Astrocyte (in vitro differentiated cells and primary cell): ENCODE data around the gene CLNK.

ENCODE experiments used
- EZH2 ChIP-seq: IDR thresholded peaks from 2 replicates; pipeline ENCODE4 v1.6.1; 2012; ENCODE audit warnings: mild to moderate bottlenecking, low read length, inconsistent platforms; ENCODE audit not compliant: insufficient read depth
- TF ChIP-seq, protein P1 (sequence below): IDR thresholded peaks from 2 replicates; pipeline ENCODE4 v1.5.1; 2011; ENCODE audit warnings: low read depth, mild to moderate bottlenecking, inconsistent platforms, low read length, moderate library complexity; ENCODE audit not compliant: insufficient read depth

DNA sequence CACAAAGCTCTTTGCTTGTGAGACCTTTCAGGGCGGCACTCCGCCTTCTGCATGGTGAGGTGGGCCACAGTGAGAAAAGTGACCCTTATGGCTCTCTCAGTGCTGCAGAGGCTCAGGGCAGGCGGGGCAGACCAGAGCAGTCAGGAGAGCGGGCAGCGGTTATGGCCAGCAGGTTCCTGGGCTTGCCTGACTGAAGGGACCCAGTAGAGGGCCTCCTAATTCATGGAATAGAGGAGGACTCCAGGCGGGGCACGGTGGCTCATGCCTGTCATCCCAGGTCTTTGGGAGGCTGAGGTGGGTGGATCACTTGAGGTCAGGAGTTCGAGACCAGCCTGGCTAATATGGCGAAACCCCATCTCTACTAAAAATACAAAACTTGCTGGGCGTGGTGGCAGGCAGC lies 91.4 kb downstream of the CLNK start:
- TF ChIP-seq, protein P1, sequence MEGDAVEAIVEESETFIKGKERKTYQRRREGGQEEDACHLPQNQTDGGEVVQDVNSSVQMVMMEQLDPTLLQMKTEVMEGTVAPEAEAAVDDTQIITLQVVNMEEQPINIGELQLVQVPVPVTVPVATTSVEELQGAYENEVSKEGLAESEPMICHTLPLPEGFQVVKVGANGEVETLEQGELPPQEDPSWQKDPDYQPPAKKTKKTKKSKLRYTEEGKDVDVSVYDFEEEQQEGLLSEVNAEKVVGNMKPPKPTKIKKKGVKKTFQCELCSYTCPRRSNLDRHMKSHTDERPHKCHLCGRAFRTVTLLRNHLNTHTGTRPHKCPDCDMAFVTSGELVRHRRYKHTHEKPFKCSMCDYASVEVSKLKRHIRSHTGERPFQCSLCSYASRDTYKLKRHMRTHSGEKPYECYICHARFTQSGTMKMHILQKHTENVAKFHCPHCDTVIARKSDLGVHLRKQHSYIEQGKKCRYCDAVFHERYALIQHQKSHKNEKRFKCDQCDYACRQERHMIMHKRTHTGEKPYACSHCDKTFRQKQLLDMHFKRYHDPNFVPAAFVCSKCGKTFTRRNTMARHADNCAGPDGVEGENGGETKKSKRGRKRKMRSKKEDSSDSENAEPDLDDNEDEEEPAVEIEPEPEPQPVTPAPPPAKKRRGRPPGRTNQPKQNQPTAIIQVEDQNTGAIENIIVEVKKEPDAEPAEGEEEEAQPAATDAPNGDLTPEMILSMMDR = no peak
- TF ChIP-seq EZH2 = no peak
